ENCODE results near the gene PHLDB1.
"Not testable (repeated sequence)": the region's sequence is repeated elsewhere in the genome, so short reads cannot be mapped to it uniquely, and the experiment has no call there.

The PHLDB1 gene

GRCh38 chr11:118661425-118662301 is 54.2 kb downstream of the PHLDB1 start:
- no peak overlapping the region for H3K4me3 ChIP-seq (ENCODE audit: low read length)
- TF ChIP-seq ZNF274 (IDR thresholded peaks at IDR 0.05; ENCODE audit: low read depth, low read length): no peak

- TF ChIP-seq ZNF274 (IDR thresholded peaks at IDR 0.05; ENCODE audit: low read depth, low read length): no peak
- H3K4me3 ChIP-seq (ENCODE audit: low read length): no peak overlapping the region
Observed at GRCh38 chr11:118662401-118663271, 55.2 kb downstream of the PHLDB1 start.

- H3K4me3 ChIP-seq (ENCODE audit: low read length): no peak overlapping the region
- TF ChIP-seq ZNF274 (IDR thresholded peaks at IDR 0.05; ENCODE audit: low read depth, low read length): no peak
Observed at GRCh38 chr11:118663381-118663780, 56.0 kb downstream of the PHLDB1 start.

GRCh38 chr11:118663902-118664301 is 56.5 kb downstream of the PHLDB1 start:
- no peak for TF ChIP-seq ZNF274 (IDR thresholded peaks at IDR 0.05; ENCODE audit: low read depth, low read length)
- H3K4me3 ChIP-seq (ENCODE audit: low read length): no peak overlapping the region

- H3K4me3 ChIP-seq (ENCODE audit: low read length): no peak overlapping the region
- TF ChIP-seq ZNF274 (IDR thresholded peaks at IDR 0.05; ENCODE audit: low read depth, low read length): no peak
Observed at GRCh38 chr11:118666371-118666770, 59.0 kb downstream of the PHLDB1 start.

- TF ChIP-seq ZNF274 (IDR thresholded peaks at IDR 0.05; ENCODE audit: low read depth, low read length): no peak
- H3K4me3 ChIP-seq (ENCODE audit: low read length): no peak overlapping the region
Observed at GRCh38 chr11:118670063-118670462, 62.6 kb downstream of the PHLDB1 start.

GRCh38 chr11:118671254-118671653 is 63.8 kb downstream of the PHLDB1 start:
- no peak for TF ChIP-seq ZNF274 (IDR thresholded peaks at IDR 0.05; ENCODE audit: low read depth, low read length)
- H3K4me3 ChIP-seq (ENCODE audit: low read length): no peak overlapping the region

GRCh38 chr11:118672846-118673245 is 65.4 kb downstream of the PHLDB1 start:
- no peak for TF ChIP-seq ZNF274 (IDR thresholded peaks at IDR 0.05; ENCODE audit: low read depth, low read length)
- no peak overlapping the region for H3K4me3 ChIP-seq (ENCODE audit: low read length)

- H3K4me3 ChIP-seq (ENCODE audit: low read length): no peak overlapping the region
- TF ChIP-seq ZNF274 (IDR thresholded peaks at IDR 0.05; ENCODE audit: low read depth, low read length): no peak
Observed at GRCh38 chr11:118673361-118674081, 66.1 kb downstream of the PHLDB1 start.

GRCh38 chr11:118674082-118674435 is 66.6 kb downstream of the PHLDB1 start:
- no peak overlapping the region for H3K4me3 ChIP-seq (ENCODE audit: low read length)
- TF ChIP-seq ZNF274 (IDR thresholded peaks at IDR 0.05; ENCODE audit: low read depth, low read length): no peak

- no peak overlapping the region for H3K4me3 ChIP-seq (ENCODE audit: low read length)
- TF ChIP-seq ZNF274 (IDR thresholded peaks at IDR 0.05; ENCODE audit: low read depth, low read length): no peak
Observed at GRCh38 chr11:118677977-118678376, 70.6 kb downstream of the PHLDB1 start.

GRCh38 chr11:118678908-118679307 is 71.5 kb downstream of the PHLDB1 start:
- H3K4me3 ChIP-seq (ENCODE audit: low read length): not testable (repeated sequence)

- TF ChIP-seq ZNF274 (IDR thresholded peaks at IDR 0.05; ENCODE audit: low read depth, low read length): no peak
Observed at GRCh38 chr11:118679483-118679882, 72.1 kb downstream of the PHLDB1 start, which contains the start of gene TREH. TREH (minus strand) TSS chr11:118679650; CDS start chr11:118679627, 23 bp downstream.

GRCh38 chr11:118682372-118682771 is 75.0 kb downstream of the PHLDB1 start:
- no peak for TF ChIP-seq ZNF274 (IDR thresholded peaks at IDR 0.05; ENCODE audit: low read depth, low read length)

More at GRCh38 chr11:118679483-118679882, 72.1 kb downstream of the PHLDB1 start, which contains the start of gene TREH:
- H3K4me3 ChIP-seq (ENCODE audit: low read length): no peak within 1 kb of the TSS

GRCh38 chr11:118682939-118683338 is 75.5 kb downstream of the PHLDB1 start:
- not testable (repeated sequence) for H3K4me3 ChIP-seq (ENCODE audit: low read length)

More at GRCh38 chr11:118682372-118682771, 75.0 kb downstream of the PHLDB1 start:
- H3K4me3 ChIP-seq (ENCODE audit: low read length): no peak overlapping the region
